Measurements from ENCODE around the gene KCNK10.

Gene KCNK10

GRCh38 chr14:88297306-88297705 is 25.8 kb downstream of the KCNK10 start:
- TF ChIP-seq, protein P1, sequence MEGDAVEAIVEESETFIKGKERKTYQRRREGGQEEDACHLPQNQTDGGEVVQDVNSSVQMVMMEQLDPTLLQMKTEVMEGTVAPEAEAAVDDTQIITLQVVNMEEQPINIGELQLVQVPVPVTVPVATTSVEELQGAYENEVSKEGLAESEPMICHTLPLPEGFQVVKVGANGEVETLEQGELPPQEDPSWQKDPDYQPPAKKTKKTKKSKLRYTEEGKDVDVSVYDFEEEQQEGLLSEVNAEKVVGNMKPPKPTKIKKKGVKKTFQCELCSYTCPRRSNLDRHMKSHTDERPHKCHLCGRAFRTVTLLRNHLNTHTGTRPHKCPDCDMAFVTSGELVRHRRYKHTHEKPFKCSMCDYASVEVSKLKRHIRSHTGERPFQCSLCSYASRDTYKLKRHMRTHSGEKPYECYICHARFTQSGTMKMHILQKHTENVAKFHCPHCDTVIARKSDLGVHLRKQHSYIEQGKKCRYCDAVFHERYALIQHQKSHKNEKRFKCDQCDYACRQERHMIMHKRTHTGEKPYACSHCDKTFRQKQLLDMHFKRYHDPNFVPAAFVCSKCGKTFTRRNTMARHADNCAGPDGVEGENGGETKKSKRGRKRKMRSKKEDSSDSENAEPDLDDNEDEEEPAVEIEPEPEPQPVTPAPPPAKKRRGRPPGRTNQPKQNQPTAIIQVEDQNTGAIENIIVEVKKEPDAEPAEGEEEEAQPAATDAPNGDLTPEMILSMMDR (conservative IDR thresholded peaks at IDR 0.05; ENCODE audit: low read depth, low read length), result no peak
- DNase-seq (ENCODE audit: low read depth), result no peak
- no peak overlapping the region for H3K4me3 ChIP-seq (ENCODE audit: low read depth, low read length)

DNA sequence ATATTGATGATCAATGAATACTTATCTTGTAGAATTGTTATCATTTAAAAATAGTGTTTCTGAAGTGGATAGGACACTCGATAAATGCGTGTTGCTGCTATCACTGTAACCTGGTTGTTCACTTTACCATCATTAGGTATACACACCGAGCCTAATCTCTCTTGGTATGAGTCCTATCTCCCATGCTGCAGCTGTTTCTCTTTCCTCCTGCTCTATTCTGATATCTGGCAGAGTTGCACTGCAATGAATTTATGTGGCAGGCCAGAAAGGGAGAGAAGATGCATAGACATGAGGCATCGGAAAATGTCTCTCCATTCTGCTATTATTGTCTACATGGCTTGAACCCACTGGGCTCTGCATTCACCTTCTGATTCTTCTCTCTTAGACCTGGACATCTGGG is 26.7 kb downstream of the KCNK10 start:
- H3K4me3 ChIP-seq (ENCODE audit: low read depth, low read length), result no peak overlapping the region
- TF ChIP-seq, protein P1 (conservative IDR thresholded peaks at IDR 0.05; ENCODE audit: low read depth, low read length), result no peak

GRCh38 chr14:88289996-88290395 is 33.1 kb downstream of the KCNK10 start:
- TF ChIP-seq, protein P1 (conservative IDR thresholded peaks at IDR 0.05; ENCODE audit: low read depth, low read length), result no peak
- no peak overlapping the region for H3K4me3 ChIP-seq (ENCODE audit: low read depth, low read length)
- DNase-seq (ENCODE audit: low read depth), result no peak

More for the DNA sequence above, 26.7 kb downstream of the KCNK10 start:
- DNase-seq (ENCODE audit: low read depth), result no peak

DNA sequence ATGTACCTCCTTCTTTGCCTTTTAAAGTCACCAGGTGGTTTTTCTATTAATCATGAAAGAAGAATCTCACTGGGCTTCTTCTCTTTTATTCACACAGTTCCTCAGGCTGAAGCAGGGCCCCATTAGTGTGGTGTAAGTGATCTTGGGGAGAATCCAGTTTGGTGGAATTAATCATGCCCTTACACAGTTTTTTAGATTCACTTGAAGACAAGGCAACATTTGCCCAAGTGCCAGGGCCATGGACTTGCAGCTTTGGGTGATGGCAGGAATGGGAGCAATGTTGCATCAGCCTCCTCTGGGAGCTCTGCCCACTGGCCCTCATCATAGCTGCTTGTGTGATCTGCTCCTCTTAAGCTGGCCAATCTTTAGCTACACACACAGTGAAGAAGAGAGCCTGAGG is 33.8 kb downstream of the KCNK10 start:
- H3K4me3 ChIP-seq (ENCODE audit: low read depth, low read length), result no peak overlapping the region
- TF ChIP-seq, protein P1 (conservative IDR thresholded peaks at IDR 0.05; ENCODE audit: low read depth, low read length), result no peak
- peak; percentile 0 for DNase-seq (ENCODE audit: low read depth)

- TF ChIP-seq, protein P1 (conservative IDR thresholded peaks at IDR 0.05; ENCODE audit: low read depth, low read length), result no peak
- no peak for DNase-seq (ENCODE audit: low read depth)
- H3K4me3 ChIP-seq (ENCODE audit: low read depth, low read length), result no peak overlapping the region
These were observed 36.8 kb downstream of the KCNK10 start for GRCh38 chr14:88286309-88286708.

- no peak overlapping the region for H3K4me3 ChIP-seq (ENCODE audit: low read depth, low read length)
- no peak for DNase-seq (ENCODE audit: low read depth)
- TF ChIP-seq, protein P1 (conservative IDR thresholded peaks at IDR 0.05; ENCODE audit: low read depth, low read length), result no peak
These were observed 41.6 kb downstream of the KCNK10 start for GRCh38 chr14:88281447-88281846.

- DNase-seq (ENCODE audit: low read depth), result no peak
- TF ChIP-seq, protein P1 (conservative IDR thresholded peaks at IDR 0.05; ENCODE audit: low read depth, low read length), result no peak
- no peak overlapping the region for H3K4me3 ChIP-seq (ENCODE audit: low read depth, low read length)
These were observed 46.0 kb downstream of the KCNK10 start for GRCh38 chr14:88276923-88277596.

Data from choroid plexus epithelial cell (primary cell).